ENCODE data around the gene PER2.
"Not testable (repeated sequence)": the region's sequence is repeated elsewhere in the genome, so short reads cannot be mapped to it uniquely, and the experiment has no call there.

The PER2 gene

GRCh38 chr2:238313289-238313990 is 25.0 kb upstream of the PER2 start:
- ChIA-PET POLR2A (no interaction called here), CTCF (no interaction called here)
- H3K4me3 ChIP-seq (ENCODE audit: low read depth, low read length): no peak overlapping the region
- no peak for DNase-seq (ENCODE audit: low read depth, low spot score)
- TF ChIP-seq CTCF (IDR thresholded peaks at IDR 0.05; ENCODE audit: insufficient read depth, low read length, missing control alignments): no peak

DNA sequence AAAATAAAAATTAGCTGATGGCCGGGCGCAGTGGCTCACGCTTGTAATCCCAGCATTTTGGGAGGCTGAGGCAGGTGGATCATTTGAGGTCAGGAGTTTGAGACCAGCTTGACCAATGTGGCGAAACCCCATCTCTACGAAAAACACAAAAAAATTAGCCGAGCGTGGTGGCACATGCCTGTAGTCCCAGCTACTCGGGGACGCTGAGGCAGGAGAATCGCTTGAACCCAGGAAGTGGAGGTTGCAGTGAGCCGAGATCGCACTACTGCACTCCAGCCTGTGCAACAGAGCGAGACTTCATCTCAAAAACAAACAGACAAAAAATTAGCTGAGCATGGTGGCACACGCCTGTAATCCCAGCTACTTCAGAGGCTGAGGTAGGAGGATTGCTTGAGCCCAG is 22.3 kb upstream of the PER2 start:
- CTCF ChIA-PET: interaction anchor here (0.6 kb wide), 1 partner anchor 782 kb away, joined by 3 read pairs; no protein-coding TSS in a partner anchor
- H3K4me3 ChIP-seq (ENCODE audit: low read depth, low read length); POLR2A ChIA-PET; DNase-seq (ENCODE audit: low read depth, low spot score): not testable (repeated sequence)

DNA sequence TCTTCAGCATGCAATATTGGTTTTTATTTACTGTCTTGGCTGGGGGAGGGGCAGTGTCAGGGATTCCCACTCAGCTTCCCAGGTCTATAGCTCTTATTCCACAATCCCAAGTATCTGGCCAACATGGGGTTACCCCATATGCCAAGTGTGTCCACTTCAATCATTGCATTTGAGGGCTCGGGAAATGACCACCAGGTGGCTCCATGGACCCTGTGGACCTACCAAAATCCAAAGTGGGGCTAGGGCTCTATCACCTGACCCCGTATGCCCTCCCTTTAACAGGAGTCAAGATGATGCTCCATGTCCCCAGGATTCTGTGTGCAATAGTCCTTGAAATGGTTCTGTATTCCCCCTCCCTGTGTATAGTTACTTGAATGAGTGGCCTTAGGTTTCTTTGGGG is 19.8 kb upstream of the PER2 start:
- DNase-seq (ENCODE audit: low read depth, low spot score): no peak
- no peak for TF ChIP-seq CTCF (IDR thresholded peaks at IDR 0.05; ENCODE audit: insufficient read depth, low read length, missing control alignments)
- H3K4me3 ChIP-seq (ENCODE audit: low read depth, low read length): no peak overlapping the region
- CTCF ChIA-PET: no interaction called here
- POLR2A ChIA-PET: no interaction called here

GRCh38 chr2:238306672-238306998 is 18.2 kb upstream of the PER2 start:
- no peak for TF ChIP-seq CTCF (IDR thresholded peaks at IDR 0.05; ENCODE audit: insufficient read depth, low read length, missing control alignments)
- CTCF ChIA-PET: no interaction called here
- DNase-seq (ENCODE audit: low read depth, low spot score): no peak
- POLR2A ChIA-PET: no interaction called here
- H3K4me3 ChIP-seq (ENCODE audit: low read depth, low read length): no peak overlapping the region

DNA sequence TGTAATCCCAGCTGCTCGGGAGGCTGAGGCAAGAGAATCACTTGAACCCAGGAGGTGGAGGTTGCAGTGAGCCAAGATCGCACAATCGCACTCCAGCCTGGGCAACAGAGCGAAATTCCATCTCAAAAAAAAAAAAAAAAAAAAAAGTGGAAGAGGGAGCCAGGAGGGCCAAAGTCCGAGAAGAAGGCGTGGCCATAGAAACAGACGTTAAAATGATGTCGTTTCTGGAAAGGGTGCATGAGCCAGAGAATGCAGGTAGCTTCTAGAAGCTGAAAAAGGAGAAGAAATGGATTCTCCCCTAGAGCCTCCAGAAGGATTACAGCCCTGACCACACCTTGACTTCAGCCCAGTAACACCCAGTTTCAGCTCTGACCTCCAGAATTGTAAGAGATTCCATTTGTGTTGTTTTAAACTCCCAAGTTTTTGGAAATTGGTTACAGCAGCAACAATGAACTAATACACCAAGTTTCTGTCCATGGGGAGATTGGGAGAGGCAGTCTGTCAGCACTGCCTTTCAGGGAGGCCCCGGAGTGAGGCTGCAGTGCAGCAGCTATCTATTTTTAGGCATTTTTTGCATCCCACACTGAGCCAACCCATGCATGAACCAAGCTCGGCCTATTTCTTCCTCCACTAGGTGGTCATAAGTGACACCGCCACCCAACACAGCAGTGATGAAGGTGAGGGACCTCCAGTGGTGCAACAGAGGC is 17.7 kb upstream of the PER2 start:
- ChIA-PET POLR2A (no interaction called here), CTCF (no interaction called here)
- no peak for TF ChIP-seq CTCF (IDR thresholded peaks at IDR 0.05; ENCODE audit: insufficient read depth, low read length, missing control alignments)
- H3K4me3 ChIP-seq (ENCODE audit: low read depth, low read length): no peak overlapping the region
- DNase-seq (ENCODE audit: low read depth, low spot score): no peak

- POLR2A ChIA-PET: no interaction called here
- CTCF ChIA-PET: no interaction called here
- no peak for DNase-seq (ENCODE audit: low read depth, low spot score)
These were observed 16.9 kb upstream of the PER2 start for GRCh38 chr2:238305092-238305862.

More at GRCh38 chr2:238305092-238305862, 16.9 kb upstream of the PER2 start:
- no peak for TF ChIP-seq CTCF (IDR thresholded peaks at IDR 0.05; ENCODE audit: insufficient read depth, low read length, missing control alignments)
- no peak overlapping the region for H3K4me3 ChIP-seq (ENCODE audit: low read depth, low read length)
